Erythroblast (primary cell): ENCODE measurements around the gene HJURP.

Experiments
- DNase-seq, 2 experiments: peaks; one replicate each; lab custom pipeline; 2025; lab: John Stamatoyannopoulos, UW
- GATA1 ChIP-seq: IDR thresholded peaks from 2 replicates; pipeline ENCODE4 v1.6.1; 2011; ENCODE audit warnings: low read depth, mild to moderate bottlenecking, control low read depth, low read length, moderate library complexity
- POLR2A ChIP-seq: IDR thresholded peaks from 2 replicates; pipeline ENCODE4 v1.6.1; 2011; ENCODE audit warnings: mild to moderate bottlenecking, low read length

The HJURP gene

GRCh38 chr2:233794128-233794658 is 60.1 kb downstream of the HJURP start:
- no peak for DNase-seq
- TF ChIP-seq POLR2A (no peak), GATA1 (no peak)

GRCh38 chr2:233793465-233794127 is 60.7 kb downstream of the HJURP start:
- no peak for TF ChIP-seq GATA1
- TF ChIP-seq POLR2A = no peak
- no peak for DNase-seq

GRCh38 chr2:233792720-233793119 is 61.6 kb downstream of the HJURP start:
- TF ChIP-seq GATA1 = no peak
- TF ChIP-seq POLR2A = no peak
- DNase-seq = no peak

- TF ChIP-seq POLR2A = no peak
- no peak for DNase-seq
Observed at GRCh38 chr2:233791883-233792329, 62.4 kb downstream of the HJURP start.

GRCh38 chr2:233791151-233791882 is 63.0 kb downstream of the HJURP start:
- no peak for TF ChIP-seq POLR2A
- TF ChIP-seq GATA1 = no peak
- DNase-seq = no peak

GRCh38 chr2:233789554-233789953 is 64.8 kb downstream of the HJURP start:
- TF ChIP-seq POLR2A (no peak), GATA1 (no peak)
- DNase-seq = no peak
